Left lung (tissue), 10 donors: Measurements from ENCODE around the gene CATSPERZ. TPM values are rescaled to one million over a fixed set of nuclear protein-coding genes. Genes with fewer than 3 reads are reported as not detected.
A peak's percentile ranks its signal among the peaks of the same experiment; 100 is the strongest.

Experiments
- ATAC-seq: fragments of 200-7000 bp; cut with Tn5 transposase; one replicate; pipeline ENCODE4 v1.9.1; 2020; ENCODE audit warnings: moderate library complexity
- DNase-seq, 4 donors: peaks; one replicate each; pipeline ENCODE4 v3.0.0-alpha.2; 2013 to 2020
- H3K27ac ChIP-seq, 2 donors: fragments of 200-600 bp; sonication (generic) in 1 of 2; one replicate each; pipeline versions ENCODE4 v1.5.0 to v1.8.0; 2020 to 2021
- H3K27me3 ChIP-seq, 2 donors: fragments of 200-600 bp; sonication (generic) in 1 of 2; one replicate each; pipeline versions ENCODE4 v1.5.0 to v1.8.0; 2020 to 2021
- H3K36me3 ChIP-seq, 2 donors: fragments of 200-600 bp; sonication (generic) in 1 of 2; one replicate each; pipeline versions ENCODE4 v1.5.0 to v1.8.0; 2020 to 2021
- H3K4me1 ChIP-seq, 2 donors: fragments of 200-600 bp; one replicate each; pipeline ENCODE4 v1.8.0; 2021
- H3K4me3 ChIP-seq, 2 donors: fragments of 200-600 bp; sonication (generic) in 1 of 2; one replicate each; pipeline versions ENCODE4 v1.5.0 to v1.8.0; 2020 to 2021; ENCODE audit warnings: mild to moderate bottlenecking in 1 of 2
- H3K9me3 ChIP-seq, 2 donors: fragments of 200-600 bp; sonication (generic) in 1 of 2; one replicate each; pipeline versions ENCODE4 v1.5.0 to v1.8.0; 2020 to 2021
- intact Hi-C, 2 donors: fragments of 100-400 bp; cut with DNase I; formaldehyde crosslinking; loops; one replicate each; pipeline versions ENCODE4 v1.11.2 to v1.14.2; 2022
- polyA plus RNA-seq, 6 donors: library from polyadenylated mRNA; unstranded; fragments of 120-200 nt; gene quantifications; one replicate each; pipeline ENCODE4 v1.2.1, GENCODE V29; 2013; ENCODE audit not compliant: insufficient read length in 6 of 6
- total RNA-seq, 2 donors: library from RNA; stranded (reverse); fragmentation: NEBNext Ultra II Directional; extraction: Animal tissue kit (Norgen Biotek cat#: 25700); gene quantifications; one replicate each; pipeline ENCODE4 v1.2.1, GENCODE V29; 2021
- TF ChIP-seq, protein P1 (sequence below), 2 donors: fragments of 200-600 bp; sonication (generic) in 1 of 2; IDR thresholded peaks; one replicate each; pipeline versions ENCODE4 v1.5.0 to v1.8.0; 2021; ENCODE audit warnings: antibody characterized with exemption in 2 of 2
- donor health status: DM: no; HTN: yes; CAD: no.
- donor health status: DM: no; HTN: no; CAD: no.

The CATSPERZ gene
- total and polyA plus RNA-seq, 8 donors: not detected

DNA sequence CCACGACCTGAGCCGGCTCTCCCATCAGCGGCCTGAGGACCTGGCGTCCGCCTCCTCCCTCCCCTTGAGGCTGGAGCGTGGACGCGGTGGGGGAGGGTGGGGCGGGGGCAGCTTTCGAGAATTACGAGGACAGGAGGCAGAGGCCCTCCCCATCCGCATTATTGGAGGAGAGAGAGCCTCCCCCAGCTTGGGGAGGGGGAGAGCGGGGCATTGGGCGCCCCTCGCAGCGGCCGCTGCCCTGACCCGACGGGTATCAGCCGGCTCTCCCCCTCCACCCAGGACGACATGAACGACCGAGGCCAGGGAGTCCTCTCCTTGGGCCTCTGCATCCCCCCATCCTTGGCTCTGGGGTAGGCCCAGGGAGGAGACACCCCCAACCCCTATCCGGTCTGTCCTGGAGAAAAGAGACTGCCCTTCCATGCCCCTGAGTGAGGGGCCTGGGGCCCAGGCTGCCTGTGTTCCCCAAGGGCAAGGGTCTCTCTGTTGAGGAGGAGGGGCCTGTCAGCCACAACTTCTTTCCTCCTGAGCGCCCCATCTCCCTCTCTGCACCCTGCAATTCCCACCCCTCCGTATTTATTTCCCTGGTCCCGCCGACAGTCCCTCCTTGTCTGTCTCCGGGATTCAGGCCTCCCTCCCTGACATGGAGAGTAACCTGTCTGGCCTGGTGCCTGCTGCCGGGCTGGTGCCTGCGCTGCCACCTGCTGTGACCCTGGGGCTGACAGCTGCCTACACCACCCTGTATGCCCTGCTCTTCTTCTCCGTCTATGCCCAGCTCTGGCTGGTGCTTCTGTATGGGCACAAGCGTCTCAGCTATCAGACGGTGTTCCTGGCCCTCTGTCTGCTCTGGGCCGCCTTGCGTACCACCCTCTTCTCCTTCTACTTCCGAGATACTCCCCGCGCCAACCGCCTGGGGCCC is 14.0 kb upstream of the CATSPERZ start:
- Histone ChIP-seq H3K4me1 (peaks cover 18 to 33% of the 10 kb centered on the region in 2 donors), H3K27me3 (peaks cover 12 to 13% of the 10 kb centered on the region in 2 donors), H3K4me3 (peak overlapping the region; percentile 78 to 95), H3K27ac (peak overlapping the region; percentile 91 to 99), H3K9me3 (no peaks in the 10 kb centered on the region), H3K36me3 (peaks cover 0 to 21% of the 10 kb centered on the region in 2 donors)
- intact Hi-C loops: no loop called here
- ATAC-seq: no peak
- TF ChIP-seq, protein P1, sequence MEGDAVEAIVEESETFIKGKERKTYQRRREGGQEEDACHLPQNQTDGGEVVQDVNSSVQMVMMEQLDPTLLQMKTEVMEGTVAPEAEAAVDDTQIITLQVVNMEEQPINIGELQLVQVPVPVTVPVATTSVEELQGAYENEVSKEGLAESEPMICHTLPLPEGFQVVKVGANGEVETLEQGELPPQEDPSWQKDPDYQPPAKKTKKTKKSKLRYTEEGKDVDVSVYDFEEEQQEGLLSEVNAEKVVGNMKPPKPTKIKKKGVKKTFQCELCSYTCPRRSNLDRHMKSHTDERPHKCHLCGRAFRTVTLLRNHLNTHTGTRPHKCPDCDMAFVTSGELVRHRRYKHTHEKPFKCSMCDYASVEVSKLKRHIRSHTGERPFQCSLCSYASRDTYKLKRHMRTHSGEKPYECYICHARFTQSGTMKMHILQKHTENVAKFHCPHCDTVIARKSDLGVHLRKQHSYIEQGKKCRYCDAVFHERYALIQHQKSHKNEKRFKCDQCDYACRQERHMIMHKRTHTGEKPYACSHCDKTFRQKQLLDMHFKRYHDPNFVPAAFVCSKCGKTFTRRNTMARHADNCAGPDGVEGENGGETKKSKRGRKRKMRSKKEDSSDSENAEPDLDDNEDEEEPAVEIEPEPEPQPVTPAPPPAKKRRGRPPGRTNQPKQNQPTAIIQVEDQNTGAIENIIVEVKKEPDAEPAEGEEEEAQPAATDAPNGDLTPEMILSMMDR (IDR thresholded peaks at IDR 0.05): no peak
- no peak for DNase-seq

DNA sequence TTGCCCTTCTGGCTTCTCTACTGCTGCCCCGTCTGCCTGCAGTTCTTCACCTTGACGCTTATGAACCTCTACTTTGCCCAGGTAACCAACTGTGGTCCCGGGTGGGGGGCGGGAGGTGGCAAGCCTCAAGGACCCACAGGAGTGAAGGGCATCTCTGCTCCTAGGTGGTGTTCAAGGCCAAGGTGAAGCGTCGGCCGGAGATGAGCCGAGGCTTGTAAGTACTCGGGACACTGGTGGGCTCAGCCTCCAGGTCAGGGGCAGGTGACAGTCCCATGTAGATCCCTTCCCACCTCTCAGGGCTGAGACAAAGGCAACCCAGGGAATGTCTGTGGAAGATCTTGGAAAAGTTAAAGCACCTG is 13.4 kb upstream of the CATSPERZ start:
- Histone ChIP-seq H3K27ac (no peak overlapping the region), H3K36me3 (peaks cover 0 to 15% of the 10 kb centered on the region in 2 donors), H3K27me3 (peaks cover 18 to 19% of the 10 kb centered on the region in 2 donors), H3K4me3 (no peak overlapping the region), H3K9me3 (no peaks in the 10 kb centered on the region), H3K4me1 (peaks cover 18 to 39% of the 10 kb centered on the region in 2 donors)
- no peak for ATAC-seq
- intact Hi-C loops: no loop called here
- no peak for DNase-seq
- TF ChIP-seq, protein P1 (IDR thresholded peaks at IDR 0.05): no peak

DNA sequence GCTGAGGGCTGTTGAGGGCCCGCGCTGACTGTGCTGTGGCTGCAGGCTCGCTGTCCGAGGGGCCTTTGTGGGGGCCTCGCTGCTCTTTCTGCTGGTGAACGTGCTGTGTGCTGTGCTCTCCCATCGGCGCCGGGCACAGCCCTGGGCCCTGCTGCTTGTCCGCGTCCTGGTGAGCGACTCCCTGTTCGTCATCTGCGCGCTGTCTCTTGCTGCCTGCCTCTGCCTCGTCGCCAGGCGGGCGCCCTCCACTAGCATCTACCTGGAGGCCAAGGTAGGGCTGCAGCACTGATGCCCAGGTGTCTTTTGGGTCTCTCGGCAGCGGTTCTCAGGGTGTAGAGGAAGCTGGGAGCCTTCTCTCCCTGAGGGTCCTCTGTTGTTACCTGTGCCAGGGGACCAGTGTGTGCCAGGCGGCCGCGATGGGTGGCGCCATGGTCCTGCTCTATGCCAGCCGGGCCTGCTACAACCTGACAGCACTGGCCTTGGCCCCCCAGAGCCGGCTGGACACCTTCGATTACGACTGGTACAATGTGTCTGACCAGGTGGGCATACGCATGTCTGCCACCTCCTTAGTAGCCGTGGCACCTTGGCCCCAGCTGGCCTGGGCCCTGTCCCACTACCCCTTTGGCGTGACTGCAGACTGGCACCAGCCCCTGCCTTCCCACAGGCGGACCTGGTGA is 12.3 kb upstream of the CATSPERZ start:
- ATAC-seq (no peak), DNase-seq (no peak)
- Histone ChIP-seq H3K27ac (no peak overlapping the region), H3K4me1 (peaks cover 24 to 47% of the 10 kb centered on the region in 2 donors), H3K4me3 (no peak overlapping the region), H3K27me3 (peaks cover 28 to 30% of the 10 kb centered on the region in 2 donors), H3K36me3 (peaks cover 0 to 7% of the 10 kb centered on the region in 2 donors), H3K9me3 (no peaks in the 10 kb centered on the region)
- intact Hi-C loops: no loop called here
- TF ChIP-seq, protein P1 (IDR thresholded peaks at IDR 0.05): no peak

DNA sequence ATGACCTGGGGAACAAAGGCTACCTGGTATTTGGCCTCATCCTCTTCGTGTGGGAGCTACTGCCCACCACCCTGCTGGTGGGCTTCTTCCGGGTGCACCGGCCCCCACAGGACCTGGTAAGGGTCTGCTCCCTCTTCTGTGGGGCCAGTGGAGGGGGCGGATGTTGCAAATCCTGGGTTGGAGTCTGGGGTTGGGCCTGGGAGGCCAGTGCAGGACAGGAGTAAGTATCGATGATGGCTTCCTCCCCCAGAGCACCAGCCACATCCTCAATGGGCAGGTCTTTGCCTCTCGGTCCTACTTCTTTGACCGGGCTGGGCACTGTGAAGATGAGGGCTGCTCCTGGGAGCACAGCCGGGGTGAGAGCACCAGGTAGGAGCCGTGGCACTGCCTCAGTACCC is 11.8 kb upstream of the CATSPERZ start:
- H3K27ac ChIP-seq: no peak overlapping the region
- DNase-seq: no peak
- H3K9me3 ChIP-seq: no peaks in the 10 kb centered on the region
- H3K4me3 ChIP-seq: no peak overlapping the region
- H3K36me3 ChIP-seq: peaks cover 0 to 7% of the 10 kb centered on the region in 2 donors
- no peak for ATAC-seq
- intact Hi-C loops: no loop called here
- TF ChIP-seq, protein P1 (IDR thresholded peaks at IDR 0.05): no peak
- peaks cover 34 to 35% of the 10 kb centered on the region in 2 donors for H3K27me3 ChIP-seq
- H3K4me1 ChIP-seq: peaks cover 20 to 41% of the 10 kb centered on the region in 2 donors

DNA sequence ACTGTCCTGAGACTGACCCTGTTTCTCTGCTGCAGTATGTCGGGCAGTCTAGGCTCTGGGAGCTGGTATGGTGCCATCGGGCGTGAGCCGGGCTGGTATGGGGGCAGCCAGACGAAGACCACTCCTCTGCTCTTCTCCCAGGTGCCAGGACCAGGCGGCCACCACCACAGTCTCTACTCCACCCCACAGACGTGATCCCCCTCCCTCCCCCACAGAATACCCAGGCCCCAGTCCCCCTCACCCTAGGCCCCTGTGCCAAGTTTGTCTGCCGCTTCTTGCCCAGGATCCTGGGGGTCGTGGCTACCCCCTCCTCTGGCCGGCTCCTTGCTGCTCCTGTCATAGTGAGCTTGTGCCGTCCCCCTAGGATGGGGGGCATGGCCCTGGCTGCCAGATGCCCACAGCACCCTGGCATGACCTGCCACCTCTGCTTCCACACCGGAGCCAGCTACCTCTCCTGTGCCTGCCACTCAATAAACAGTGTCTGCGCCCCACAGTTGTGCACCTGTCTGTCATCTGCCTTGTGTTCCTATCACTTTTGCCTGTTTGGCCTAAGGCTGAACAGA is 11.1 kb upstream of the CATSPERZ start:
- no peak overlapping the region for H3K4me3 ChIP-seq
- ATAC-seq (no peak), DNase-seq (no peak)
- peaks cover 15 to 34% of the 10 kb centered on the region in 2 donors for H3K4me1 ChIP-seq
- peaks cover 0 to 7% of the 10 kb centered on the region in 2 donors for H3K36me3 ChIP-seq
- TF ChIP-seq, protein P1 (IDR thresholded peaks at IDR 0.05): no peak
- no peak overlapping the region for H3K27ac ChIP-seq
- peaks cover 36 to 42% of the 10 kb centered on the region in 2 donors for H3K27me3 ChIP-seq
- no peaks in the 10 kb centered on the region for H3K9me3 ChIP-seq
- intact Hi-C loops: no loop called here
